HG03060 (cell line): ENCODE data around the gene CCDC134.

Source experiments
- ATAC-seq: cut with Tn5 transposase; IDR thresholded peaks from one replicate; pipeline ENCODE4 v1.9.1; 2021; ENCODE audit warnings: low read depth, moderate number of reproducible peaks; ENCODE audit not compliant: unreplicated experiment

Gene CCDC134

GRCh38 chr22:41782316-41782715, 18.2 kb upstream of the CCDC134 start:
- ATAC-seq = no peak

- ATAC-seq = no peak
These were observed 17.7 kb upstream of the CCDC134 start for GRCh38 chr22:41782751-41783150.

GRCh38 chr22:41787331-41787730, 13.1 kb upstream of the CCDC134 start:
- ATAC-seq = no peak

GRCh38 chr22:41793871-41794270, 6.6 kb upstream of the CCDC134 start:
- ATAC-seq = no peak

GRCh38 chr22:41798736-41799135, 1.7 kb upstream of the CCDC134 start:
- ATAC-seq = no peak

GRCh38 chr22:41799486-41800347, 762 bp upstream of the CCDC134 start:
- ATAC-seq = no peak

GRCh38 chr22:41801147-41801819, 804 bp downstream of the CCDC134 start:
- ATAC-seq = no peak

GRCh38 chr22:41801886-41802285, 1.4 kb downstream of the CCDC134 start:
- no peak for ATAC-seq

- ATAC-seq = no peak
These were observed 5.2 kb downstream of the CCDC134 start for GRCh38 chr22:41805639-41806038.

GRCh38 chr22:41808400-41808799, 7.9 kb downstream of the CCDC134 start:
- ATAC-seq = no peak

- ATAC-seq = no peak
These were observed 9.5 kb downstream of the CCDC134 start for GRCh38 chr22:41810022-41810421.

GRCh38 chr22:41812805-41813545, 12.5 kb downstream of the CCDC134 start:
- no peak for ATAC-seq

- ATAC-seq = no peak
These were observed 13.4 kb downstream of the CCDC134 start for GRCh38 chr22:41813726-41814410.

- ATAC-seq = no peak
These were observed 15.2 kb downstream of the CCDC134 start for GRCh38 chr22:41815716-41816115.

- no peak for ATAC-seq
These were observed 15.8 kb downstream of the CCDC134 start for GRCh38 chr22:41816241-41816640.

- no peak for ATAC-seq
These were observed 16.4 kb downstream of the CCDC134 start for GRCh38 chr22:41816871-41817270.

GRCh38 chr22:41818011-41818410, 17.5 kb downstream of the CCDC134 start:
- no peak for ATAC-seq

- no peak for ATAC-seq
These were observed 18.1 kb downstream of the CCDC134 start for GRCh38 chr22:41818596-41818995.

GRCh38 chr22:41819257-41819656, 18.8 kb downstream of the CCDC134 start:
- ATAC-seq = no peak

GRCh38 chr22:41820447-41820846, 20.0 kb downstream of the CCDC134 start:
- no peak for ATAC-seq
